ENCODE results near the gene GATA2.

GRCh38 chr3:128471110-128471509, 21.9 kb downstream of the GATA2 start:
- no peak for TF ChIP-seq CTCF (IDR thresholded peaks at IDR 0.05)
- TF ChIP-seq POLR2A (IDR thresholded peaks at IDR 0.05) = no peak
